Choroid plexus epithelial cell (primary cell): ENCODE data around the gene LDAH.

ENCODE experiments used
- DNase-seq: peaks from one replicate; pipeline ENCODE4 v3.0.0-alpha.2; 2010; ENCODE audit warnings: low read depth
- H3K4me3 ChIP-seq: 2 replicates; pipeline ENCODE4 v1.5.1; 2011; ENCODE audit warnings: low read depth, mild to moderate bottlenecking, control low read depth, low read length, moderate library complexity
- CTCF ChIP-seq: conservative IDR thresholded peaks from 2 replicates; pipeline ENCODE4 v1.5.1; 2011; ENCODE audit warnings: low read depth, mild to moderate bottlenecking, control low read depth, inconsistent platforms, low read length, moderate library complexity

Gene LDAH

GRCh38 chr2:20839052-20839451, 16.2 kb upstream of the LDAH start:
- no peak for TF ChIP-seq CTCF
- no peak for DNase-seq
- no peak overlapping the region for H3K4me3 ChIP-seq

- H3K4me3 ChIP-seq: no peak overlapping the region
- DNase-seq: no peak
- TF ChIP-seq CTCF: no peak
These were observed 15.1 kb upstream of the LDAH start for GRCh38 chr2:20838016-20838415.

GRCh38 chr2:20836521-20836920, 13.6 kb upstream of the LDAH start:
- no peak for DNase-seq
- H3K4me3 ChIP-seq: no peak overlapping the region
- TF ChIP-seq CTCF: no peak

- DNase-seq: no peak
- TF ChIP-seq CTCF: no peak
- no peak overlapping the region for H3K4me3 ChIP-seq
These were observed 11.4 kb upstream of the LDAH start for GRCh38 chr2:20834331-20834730.

GRCh38 chr2:20832606-20833005, 9.7 kb upstream of the LDAH start:
- H3K4me3 ChIP-seq: no peak overlapping the region
- no peak for DNase-seq
- no peak for TF ChIP-seq CTCF

- no peak for TF ChIP-seq CTCF
- no peak overlapping the region for H3K4me3 ChIP-seq
- DNase-seq: no peak
These were observed 7.0 kb upstream of the LDAH start for GRCh38 chr2:20829861-20830260.

- no peak for DNase-seq
- H3K4me3 ChIP-seq: no peak overlapping the region
- no peak for TF ChIP-seq CTCF
These were observed 1.0 kb upstream of the LDAH start for GRCh38 chr2:20823917-20824316.
